ENCODE measurements around the gene FAM187B. TPM values are rescaled to one million over a fixed set of nuclear protein-coding genes. Genes with fewer than 3 reads are reported as not detected.

FAM187B gene
- total RNA-seq, 1 experiment from 2014 or later, result not detected

DNA sequence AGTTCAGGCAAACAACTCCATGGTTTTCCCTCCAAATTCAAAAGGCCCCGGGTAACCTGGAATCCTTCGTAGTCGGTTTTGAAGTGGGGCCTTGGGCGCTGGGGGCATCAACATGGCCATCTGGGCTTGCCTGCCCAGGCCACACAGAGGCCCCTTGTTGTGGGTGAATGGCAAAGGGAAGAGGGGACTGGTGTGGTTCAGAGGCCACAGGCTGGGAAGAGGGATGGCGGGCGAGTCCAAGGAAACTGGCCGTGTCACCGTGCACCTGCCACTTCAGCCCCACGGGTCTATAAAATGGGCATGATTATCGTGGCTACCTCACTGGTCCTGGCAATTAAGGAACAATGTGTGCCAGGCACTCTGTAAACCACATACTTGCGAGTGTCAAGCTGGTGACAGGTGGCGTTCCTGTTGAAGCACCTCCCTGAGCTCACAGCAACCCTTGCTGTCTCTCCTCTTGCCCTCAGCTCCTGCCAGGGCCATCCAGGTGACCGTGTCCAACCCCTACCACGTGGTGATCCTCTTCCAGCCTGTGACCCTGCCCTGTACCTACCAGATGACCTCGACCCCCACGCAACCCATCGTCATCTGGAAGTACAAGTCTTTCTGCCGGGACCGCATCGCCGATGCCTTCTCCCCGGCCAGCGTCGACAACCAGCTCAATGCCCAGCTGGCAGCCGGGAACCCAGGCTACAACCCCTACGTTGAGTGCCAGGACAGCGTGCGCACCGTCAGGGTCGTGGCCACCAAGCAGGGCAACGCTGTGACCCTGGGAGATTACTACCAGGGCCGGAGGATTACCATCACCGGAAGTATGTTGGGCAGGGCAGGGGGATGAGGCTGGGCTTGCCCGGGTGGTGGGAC lies 21.5 kb upstream of the FAM187B start:
- H3K9ac ChIP-seq (ENCODE audit: low read length), result peak overlapping the region; percentile 93
- TF ChIP-seq EGR1 (IDR thresholded peaks at IDR 0.05; ENCODE audit: low read depth) (no peak), RAD21 (IDR thresholded peaks at IDR 0.05; ENCODE audit: low read depth) (no peak), EZH2 (IDR thresholded peaks at IDR 0.05) (no peak), CEBPB (IDR thresholded peaks at IDR 0.05; ENCODE audit: low read depth) (no peak)
- peaks cover 59% of the 10 kb centered on the region for H3K79me2 ChIP-seq (ENCODE audit: insufficient read depth, low read length)
- POLR2A ChIA-PET, result no interaction called here
- DNase-seq (ENCODE audit: low read depth, low spot score), result no peak
- no peaks in the 10 kb centered on the region for H3K9me2 ChIP-seq (ENCODE audit: insufficient read depth)
- no peaks in the 10 kb centered on the region for H3K27me3 ChIP-seq (ENCODE audit: insufficient read depth, low read length)
- no peaks in the 10 kb centered on the region for H3K9me3 ChIP-seq (ENCODE audit: control insufficient read depth in 1 of 2, insufficient read depth in 1 of 2, low read depth in 1 of 2, low read length in 2 of 2)
- CTCF ChIA-PET, result no interaction called here
- ATAC-seq, result no peak
- peaks cover 4% of the 10 kb centered on the region; the same call in 1 of the 2 replicates for H4K20me1 ChIP-seq (ENCODE audit: insufficient read depth)
- H3K36me3 ChIP-seq (ENCODE audit: control insufficient read depth in 1 of 2, insufficient read depth in 2 of 2, low read length in 2 of 2), result peaks cover 22 to 33% of the 10 kb centered on the region in 2 experiments
- peak overlapping the region; percentile 98 for H3K27ac ChIP-seq (ENCODE audit: low read depth, low read length)
- H3K4me3 ChIP-seq (replicated peaks in 1 of 2; ENCODE audit: low read depth in 1 of 2, low read length in 2 of 2), result peak overlapping the region; percentile 98 to 99
- BruUV-seq (replicated peaks), result TSS peak; percentile 65
- RAD21 ChIA-PET (ENCODE audit: low non-redundant PET in 1 of 2, low total read pairs in 2 of 2, uncharacterized antibody in 2 of 2, unreplicated experiment in 2 of 2), result no interaction called here
- H3K4me2 ChIP-seq (ENCODE audit: low read length), result peak overlapping the region; percentile 93
- peaks cover 10 to 26% of the 10 kb centered on the region in 2 experiments for H3K4me1 ChIP-seq (ENCODE audit: control insufficient read depth in 1 of 2, insufficient read depth in 2 of 2, low read length in 2 of 2)
- H2AFZ ChIP-seq (ENCODE audit: low read depth, low read length, poor library complexity, severe bottlenecking), result no peak overlapping the region
- intact Hi-C loops (cut with micrococcal nuclease), result loop anchor here (5.0 kb wide), 2 partner anchors 88 to 183 kb away; no protein-coding TSS in a partner anchor

DNA sequence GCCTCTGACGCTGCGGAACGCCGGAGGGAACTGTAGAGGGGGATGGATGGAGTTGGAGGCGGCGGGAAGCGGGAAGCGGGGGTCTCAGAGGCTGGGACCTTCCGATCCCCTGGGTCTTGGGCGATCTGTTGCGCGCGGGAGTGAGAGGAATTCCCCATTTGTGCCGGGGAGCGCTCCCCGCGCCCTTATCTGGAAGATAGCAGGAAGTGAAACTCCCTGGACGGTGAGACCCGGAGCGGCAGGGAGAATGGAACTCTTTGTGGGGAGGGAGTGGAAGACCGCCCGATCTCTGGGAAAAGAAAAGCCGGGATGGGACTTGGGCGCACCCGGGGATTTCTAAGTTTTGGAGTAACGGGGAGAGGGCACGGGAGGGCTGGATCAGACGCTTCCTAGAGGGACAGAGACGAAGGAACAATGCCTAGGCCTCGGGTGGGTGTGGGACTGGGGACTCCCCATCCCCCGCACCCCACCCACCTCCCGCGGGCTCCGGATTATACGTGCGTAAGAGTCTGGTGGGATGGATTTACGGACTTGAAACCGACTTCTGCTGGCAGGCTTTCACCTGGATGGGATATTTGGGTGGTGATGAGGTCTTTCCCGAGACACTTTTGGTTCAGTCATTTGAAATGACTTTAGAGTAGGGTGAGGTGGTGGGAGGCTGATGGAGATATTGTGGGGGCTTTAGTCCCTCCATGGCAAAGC lies 20.8 kb upstream of the FAM187B start:
- Histone ChIP-seq H3K4me1 (ENCODE audit: control insufficient read depth in 1 of 2, insufficient read depth in 2 of 2, low read length in 2 of 2) (peaks cover 10 to 26% of the 10 kb centered on the region in 2 experiments), H2AFZ (ENCODE audit: low read depth, low read length, poor library complexity, severe bottlenecking) (no peak overlapping the region), H3K27ac (ENCODE audit: low read depth, low read length) (peak overlapping the region; percentile 98), H3K9me3 (ENCODE audit: control insufficient read depth in 1 of 2, insufficient read depth in 1 of 2, low read depth in 1 of 2, low read length in 2 of 2) (0 out of 4 replicates have a peak, but pooled peaks cover 0 to 3% of the 10 kb centered on the region in 2 experiments), H3K9ac (ENCODE audit: low read length) (peak overlapping the region; percentile 93), H3K36me3 (ENCODE audit: control insufficient read depth in 1 of 2, insufficient read depth in 2 of 2, low read length in 2 of 2) (peaks cover 17 to 26% of the 10 kb centered on the region in 2 experiments), H3K27me3 (ENCODE audit: insufficient read depth, low read length) (no peaks in the 10 kb centered on the region), H3K4me2 (ENCODE audit: low read length) (peak overlapping the region; percentile 93), H3K4me3 (replicated peaks in 1 of 2; ENCODE audit: low read depth in 1 of 2, low read length in 2 of 2) (peak overlapping the region; percentile 98 to 99), H3K9me2 (ENCODE audit: insufficient read depth) (no peaks in the 10 kb centered on the region), H4K20me1 (ENCODE audit: insufficient read depth) (peaks cover 4% of the 10 kb centered on the region; the same call in 1 of the 2 replicates), H3K79me2 (ENCODE audit: insufficient read depth, low read length) (peaks cover 51% of the 10 kb centered on the region)
- peak; percentile 63; the same call in 1 of the 2 replicates for TF ChIP-seq ZFX (IDR thresholded peaks at IDR 0.05)
- TF ChIP-seq, protein P1, sequence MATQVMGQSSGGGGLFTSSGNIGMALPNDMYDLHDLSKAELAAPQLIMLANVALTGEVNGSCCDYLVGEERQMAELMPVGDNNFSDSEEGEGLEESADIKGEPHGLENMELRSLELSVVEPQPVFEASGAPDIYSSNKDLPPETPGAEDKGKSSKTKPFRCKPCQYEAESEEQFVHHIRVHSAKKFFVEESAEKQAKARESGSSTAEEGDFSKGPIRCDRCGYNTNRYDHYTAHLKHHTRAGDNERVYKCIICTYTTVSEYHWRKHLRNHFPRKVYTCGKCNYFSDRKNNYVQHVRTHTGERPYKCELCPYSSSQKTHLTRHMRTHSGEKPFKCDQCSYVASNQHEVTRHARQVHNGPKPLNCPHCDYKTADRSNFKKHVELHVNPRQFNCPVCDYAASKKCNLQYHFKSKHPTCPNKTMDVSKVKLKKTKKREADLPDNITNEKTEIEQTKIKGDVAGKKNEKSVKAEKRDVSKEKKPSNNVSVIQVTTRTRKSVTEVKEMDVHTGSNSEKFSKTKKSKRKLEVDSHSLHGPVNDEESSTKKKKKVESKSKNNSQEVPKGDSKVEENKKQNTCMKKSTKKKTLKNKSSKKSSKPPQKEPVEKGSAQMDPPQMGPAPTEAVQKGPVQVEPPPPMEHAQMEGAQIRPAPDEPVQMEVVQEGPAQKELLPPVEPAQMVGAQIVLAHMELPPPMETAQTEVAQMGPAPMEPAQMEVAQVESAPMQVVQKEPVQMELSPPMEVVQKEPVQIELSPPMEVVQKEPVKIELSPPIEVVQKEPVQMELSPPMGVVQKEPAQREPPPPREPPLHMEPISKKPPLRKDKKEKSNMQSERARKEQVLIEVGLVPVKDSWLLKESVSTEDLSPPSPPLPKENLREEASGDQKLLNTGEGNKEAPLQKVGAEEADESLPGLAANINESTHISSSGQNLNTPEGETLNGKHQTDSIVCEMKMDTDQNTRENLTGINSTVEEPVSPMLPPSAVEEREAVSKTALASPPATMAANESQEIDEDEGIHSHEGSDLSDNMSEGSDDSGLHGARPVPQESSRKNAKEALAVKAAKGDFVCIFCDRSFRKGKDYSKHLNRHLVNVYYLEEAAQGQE (IDR thresholded peaks at IDR 0.05; ENCODE audit: low read depth), result no peak
- no TSS peak for BruUV-seq (replicated peaks)
- ATAC-seq (no peak), DNase-seq (ENCODE audit: low read depth, low spot score) (no peak)
- RAD21 ChIA-PET (ENCODE audit: low non-redundant PET in 1 of 2, low total read pairs in 2 of 2, uncharacterized antibody in 2 of 2, unreplicated experiment in 2 of 2), result no interaction called here
- POLR2A ChIA-PET, result no interaction called here
- CTCF ChIA-PET, result no interaction called here
- intact Hi-C loops (cut with micrococcal nuclease), result loop anchor here (5.0 kb wide), 2 partner anchors 87 to 182 kb away; no protein-coding TSS in a partner anchor

Measured in HCT116 (cell line).